ENCODE data around the gene IL10RB. TPM values are rescaled to one million over a fixed set of nuclear protein-coding genes. Genes with fewer than 3 reads are reported as not detected.
"Not testable (repeated sequence)": the region's sequence is repeated elsewhere in the genome, so short reads cannot be mapped to it uniquely, and the experiment has no call there.

Gene IL10RB
- total RNA-seq: 10 to 100 TPM; 17.9 to 45.5 (median 27.7) TPM

DNA sequence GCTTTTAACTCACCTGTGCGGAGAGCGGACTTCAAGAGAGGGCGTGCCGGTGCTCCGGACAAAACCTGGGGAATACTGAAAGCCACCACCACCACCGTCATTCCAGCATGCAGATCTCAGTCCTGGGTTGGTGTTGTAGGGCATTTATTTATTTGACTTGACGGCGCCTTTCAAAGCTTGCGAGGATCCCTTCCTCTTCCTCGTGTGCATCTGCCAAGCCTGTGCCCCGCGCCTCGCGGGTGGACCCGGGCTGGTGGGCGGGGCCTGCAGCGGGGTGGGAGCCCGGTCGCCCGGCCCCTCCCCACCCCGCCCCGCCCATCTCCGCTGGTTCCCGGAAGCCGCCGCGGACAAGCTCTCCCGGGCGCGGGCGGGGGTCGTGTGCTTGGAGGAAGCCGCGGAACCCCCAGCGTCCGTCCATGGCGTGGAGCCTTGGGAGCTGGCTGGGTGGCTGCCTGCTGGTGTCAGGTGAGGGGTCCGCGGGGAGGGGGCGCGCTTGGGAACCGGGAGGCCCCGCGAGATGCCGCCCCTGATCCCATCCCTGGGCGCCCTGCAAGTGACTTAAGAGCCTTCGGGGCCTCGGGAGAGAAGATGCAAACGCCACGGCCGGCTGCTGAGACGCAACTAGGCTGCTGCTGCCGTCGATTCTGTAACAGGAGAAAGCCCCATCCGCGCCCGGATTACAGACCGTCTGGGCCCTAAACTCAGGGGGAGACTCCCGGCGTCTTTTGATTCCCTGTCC is at the start of gene IL10RB:
Gene IL10RB, plus strand, starts transcription at position 318 of the 739 bp plus-strand sequence. Its CDS starts 99 bp downstream, at position 417.
- Histone ChIP-seq H3K27me3 (no peaks in the 10 kb centered on the region), H3K4me1 (no peaks in the 10 kb centered on the region), H3K36me3 (no peaks in the 10 kb centered on the region), H3K9me3 (no peaks in the 10 kb centered on the region), H3K27ac (peak within 1 kb of the TSS; percentile 65 to 80), H3K4me3 (peak within 1 kb of the TSS; percentile 57 to 82)
- TF ChIP-seq POLR2A (IDR thresholded peaks at IDR 0.05): peak; percentile 12 to 52
- TF ChIP-seq, protein P1, sequence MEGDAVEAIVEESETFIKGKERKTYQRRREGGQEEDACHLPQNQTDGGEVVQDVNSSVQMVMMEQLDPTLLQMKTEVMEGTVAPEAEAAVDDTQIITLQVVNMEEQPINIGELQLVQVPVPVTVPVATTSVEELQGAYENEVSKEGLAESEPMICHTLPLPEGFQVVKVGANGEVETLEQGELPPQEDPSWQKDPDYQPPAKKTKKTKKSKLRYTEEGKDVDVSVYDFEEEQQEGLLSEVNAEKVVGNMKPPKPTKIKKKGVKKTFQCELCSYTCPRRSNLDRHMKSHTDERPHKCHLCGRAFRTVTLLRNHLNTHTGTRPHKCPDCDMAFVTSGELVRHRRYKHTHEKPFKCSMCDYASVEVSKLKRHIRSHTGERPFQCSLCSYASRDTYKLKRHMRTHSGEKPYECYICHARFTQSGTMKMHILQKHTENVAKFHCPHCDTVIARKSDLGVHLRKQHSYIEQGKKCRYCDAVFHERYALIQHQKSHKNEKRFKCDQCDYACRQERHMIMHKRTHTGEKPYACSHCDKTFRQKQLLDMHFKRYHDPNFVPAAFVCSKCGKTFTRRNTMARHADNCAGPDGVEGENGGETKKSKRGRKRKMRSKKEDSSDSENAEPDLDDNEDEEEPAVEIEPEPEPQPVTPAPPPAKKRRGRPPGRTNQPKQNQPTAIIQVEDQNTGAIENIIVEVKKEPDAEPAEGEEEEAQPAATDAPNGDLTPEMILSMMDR (IDR thresholded peaks at IDR 0.05): no peak
- peak; percentile 53 to 67 for DNase-seq
- intact Hi-C loops (cut with DNase I; ENCODE audit: low total_unique reads): no loop called here

DNA sequence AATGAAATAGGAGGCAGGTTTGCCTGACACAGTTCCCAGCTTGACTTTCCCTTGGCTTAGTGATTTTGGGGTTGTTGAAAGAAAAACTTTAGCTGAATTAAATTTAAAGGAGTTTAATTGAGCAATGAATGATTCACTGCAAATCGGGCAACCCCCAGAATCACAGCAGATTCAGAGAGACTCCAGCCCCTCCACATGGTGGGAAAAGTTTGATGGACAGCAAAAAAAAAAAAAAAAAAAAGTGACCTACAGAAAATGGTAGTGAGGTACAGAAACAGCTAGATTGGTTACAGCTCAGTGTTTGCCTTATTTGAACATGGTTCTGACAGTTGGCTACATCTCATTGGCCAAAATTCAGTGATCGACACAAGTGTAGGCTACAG is 49.0 kb upstream of the IL10RB start:
- intact Hi-C loops (cut with DNase I; ENCODE audit: low total_unique reads): no loop called here
- H3K27ac ChIP-seq: no peak overlapping the region
- no peaks in the 10 kb centered on the region for H3K4me1 ChIP-seq

DNA sequence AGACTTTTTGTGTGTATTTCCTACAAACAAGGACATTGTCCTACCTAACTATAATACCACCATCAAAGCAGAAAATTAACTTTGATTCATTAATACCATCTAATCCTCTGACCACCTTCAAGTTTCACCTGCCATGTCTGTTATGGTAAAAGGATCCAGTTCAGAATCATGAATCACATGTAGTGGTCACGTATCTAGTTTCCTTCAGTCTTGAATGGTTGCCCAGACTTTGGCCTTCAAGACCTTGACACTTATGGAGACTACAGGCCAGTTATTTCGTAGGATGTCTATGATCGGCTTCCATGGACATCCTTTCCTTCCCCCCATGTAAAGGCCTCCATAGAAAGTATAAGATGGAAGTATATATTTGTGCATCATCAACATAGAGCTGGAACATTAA is 46.9 kb upstream of the IL10RB start:
- intact Hi-C loops (cut with DNase I; ENCODE audit: low total_unique reads): no loop called here
- DNase-seq: no peak

More for the DNA sequence above, 49.0 kb upstream of the IL10RB start:
- no peaks in the 10 kb centered on the region for H3K36me3 ChIP-seq
- TF ChIP-seq, protein P1 (IDR thresholded peaks at IDR 0.05): no peak
- no peak for TF ChIP-seq POLR2A (IDR thresholded peaks at IDR 0.05)
- no peaks in the 10 kb centered on the region for H3K27me3 ChIP-seq
- H3K9me3 ChIP-seq: no peaks in the 10 kb centered on the region
- DNase-seq: no peak
- H3K4me3 ChIP-seq: no peak overlapping the region

DNA sequence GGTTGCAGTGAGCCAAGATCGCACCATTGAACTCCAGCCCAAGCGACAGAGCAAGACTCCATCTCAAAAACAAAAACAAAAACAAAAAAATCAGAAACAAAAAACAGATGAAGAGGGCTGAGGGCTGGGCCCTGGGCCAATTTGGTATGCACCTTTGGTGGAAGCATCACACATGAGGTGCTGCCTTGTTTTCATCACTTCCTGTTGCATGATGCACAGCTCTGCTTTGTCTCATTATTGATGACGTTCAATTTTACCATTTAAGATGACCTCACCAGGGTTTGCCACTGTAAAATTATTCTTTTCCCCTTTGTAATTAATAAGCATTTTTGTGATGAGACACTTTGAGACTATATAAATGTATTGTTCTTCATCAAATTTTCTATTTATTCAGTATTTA is 46.2 kb upstream of the IL10RB start:
- Histone ChIP-seq H3K27ac (no peak overlapping the region), H3K27me3 (no peaks in the 10 kb centered on the region), H3K9me3 (no peaks in the 10 kb centered on the region), H3K4me1 (no peaks in the 10 kb centered on the region), H3K4me3 (no peak overlapping the region), H3K36me3 (no peaks in the 10 kb centered on the region)
- TF ChIP-seq, protein P1 (IDR thresholded peaks at IDR 0.05): no peak
- TF ChIP-seq POLR2A (IDR thresholded peaks at IDR 0.05): no peak
- intact Hi-C loops (cut with DNase I; ENCODE audit: low total_unique reads): no loop called here
- DNase-seq: no peak

More for the DNA sequence above, 46.9 kb upstream of the IL10RB start:
- Histone ChIP-seq H3K4me3 (no peak overlapping the region), H3K9me3 (no peaks in the 10 kb centered on the region), H3K4me1 (no peaks in the 10 kb centered on the region), H3K27ac (no peak overlapping the region), H3K36me3 (no peaks in the 10 kb centered on the region), H3K27me3 (no peaks in the 10 kb centered on the region)
- TF ChIP-seq POLR2A (IDR thresholded peaks at IDR 0.05): no peak
- TF ChIP-seq, protein P1 (IDR thresholded peaks at IDR 0.05): no peak

DNA sequence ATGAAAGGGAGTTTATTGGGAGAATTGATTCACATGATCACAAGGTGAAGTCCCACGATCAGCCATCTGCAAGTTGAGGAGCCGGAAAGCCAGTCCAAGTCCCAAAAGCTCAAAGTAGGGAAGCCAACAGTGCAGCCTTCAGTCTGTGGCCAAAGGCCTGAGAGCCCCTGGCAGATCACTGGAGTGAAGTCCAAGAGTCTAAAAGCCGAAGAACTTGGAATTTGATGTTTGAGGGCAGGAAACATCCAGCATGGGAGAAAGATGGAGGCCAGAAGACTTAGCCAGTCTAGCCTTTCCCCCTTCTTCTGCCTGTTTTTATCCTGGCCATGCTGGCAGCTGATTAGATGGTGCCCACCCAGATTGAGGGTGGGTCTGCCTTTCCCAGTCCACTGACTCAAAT is 40.8 kb upstream of the IL10RB start:
- H3K9me3 ChIP-seq; intact Hi-C loops (cut with DNase I; ENCODE audit: low total_unique reads); H3K4me1 ChIP-seq; H3K4me3 ChIP-seq; H3K27me3 ChIP-seq; H3K36me3 ChIP-seq; DNase-seq; H3K27ac ChIP-seq: not testable (repeated sequence)

Measured in uterus (tissue), 4 donors.